ENCODE results near the gene CAPZA3.
"Not testable (repeated sequence)": the region's sequence is repeated elsewhere in the genome, so short reads cannot be mapped to it uniquely, and the experiment has no call there.

CAPZA3 gene

DNA sequence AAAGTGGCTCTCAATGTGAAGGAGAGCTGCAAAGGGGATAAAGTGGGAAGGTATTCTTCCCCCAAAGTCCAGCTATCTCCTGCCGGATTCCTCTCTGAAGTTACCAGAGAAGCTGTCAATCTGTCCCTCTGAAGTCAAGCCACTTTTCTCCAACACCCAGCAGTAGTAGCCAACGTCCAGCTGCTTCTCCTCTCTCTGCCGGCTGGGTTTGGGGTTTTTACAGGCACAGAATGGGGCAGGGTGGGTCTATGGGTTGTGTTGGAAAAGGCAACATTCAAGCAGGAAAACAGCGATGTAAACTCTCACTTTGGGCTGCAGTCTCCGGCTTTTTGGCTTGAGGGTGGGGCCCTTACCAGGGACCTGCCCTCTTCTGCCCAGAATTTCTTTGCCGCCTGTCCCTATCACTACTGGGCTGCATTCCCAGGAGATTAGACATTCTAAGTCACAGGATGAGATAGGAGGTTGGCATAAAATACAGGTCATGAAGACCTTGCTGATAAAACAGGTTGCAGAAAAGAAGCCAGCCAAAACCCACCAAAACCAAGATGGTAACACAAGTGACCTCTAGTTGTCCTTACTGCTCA lies 16.3 kb downstream of the CAPZA3 start:
- no peak for DNase-seq

DNA sequence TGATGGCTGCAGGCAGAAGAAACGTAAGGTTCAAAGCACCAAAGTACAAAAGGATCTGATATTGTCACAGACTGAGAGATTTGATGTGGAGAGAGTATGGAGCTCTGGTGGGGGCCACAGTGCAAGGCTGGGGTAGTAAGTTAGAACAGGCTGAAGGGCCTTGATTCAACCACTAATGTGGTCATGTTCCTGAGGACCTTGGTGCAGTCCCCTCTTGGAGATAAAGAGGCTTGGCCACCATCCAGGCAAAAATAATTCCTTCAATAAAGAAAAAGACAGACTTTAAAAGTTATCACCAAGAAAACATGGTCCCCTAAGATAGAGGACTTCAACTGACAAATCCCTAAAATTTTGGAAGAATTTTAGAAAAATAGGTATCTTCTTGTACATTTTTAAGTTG lies 17.4 kb downstream of the CAPZA3 start:
- DNase-seq = no peak

DNA sequence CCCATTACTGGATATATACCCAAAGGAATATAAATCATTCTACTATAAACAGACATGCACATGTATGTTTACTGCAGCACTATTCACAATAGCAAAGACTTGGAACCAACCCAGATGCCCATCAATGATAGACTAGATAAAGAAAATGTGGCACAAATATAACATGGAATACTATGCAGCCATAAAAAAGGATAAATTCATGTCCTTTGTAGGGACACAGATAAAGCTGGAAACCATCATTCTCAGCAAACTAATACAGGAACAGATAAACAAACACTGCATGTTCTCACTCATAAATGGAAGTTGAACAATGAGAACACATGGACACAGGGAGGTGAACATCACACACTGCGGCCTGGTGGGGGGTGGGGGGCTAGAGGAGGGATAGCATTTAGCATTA lies 28.6 kb downstream of the CAPZA3 start:
- DNase-seq = not testable (repeated sequence)

DNA sequence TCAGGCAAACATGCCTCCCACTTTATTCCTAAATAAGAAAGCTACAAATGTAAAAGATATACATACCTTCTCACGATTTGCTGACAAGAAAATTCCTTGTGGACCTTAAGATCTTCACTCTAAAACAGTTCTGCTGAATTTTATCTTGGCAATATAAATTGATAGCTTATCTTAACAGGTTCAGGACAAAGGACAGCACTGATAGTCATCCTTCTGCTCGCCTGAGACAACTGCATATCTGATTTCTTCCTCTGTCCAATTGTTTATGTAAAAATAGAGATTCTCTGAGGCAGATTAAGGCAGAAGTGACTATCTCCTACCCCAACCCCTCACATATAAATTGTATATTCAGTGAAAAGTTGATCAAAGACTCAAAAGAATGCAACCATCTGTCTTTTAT lies 44.9 kb downstream of the CAPZA3 start:
- no peak for DNase-seq

DNA sequence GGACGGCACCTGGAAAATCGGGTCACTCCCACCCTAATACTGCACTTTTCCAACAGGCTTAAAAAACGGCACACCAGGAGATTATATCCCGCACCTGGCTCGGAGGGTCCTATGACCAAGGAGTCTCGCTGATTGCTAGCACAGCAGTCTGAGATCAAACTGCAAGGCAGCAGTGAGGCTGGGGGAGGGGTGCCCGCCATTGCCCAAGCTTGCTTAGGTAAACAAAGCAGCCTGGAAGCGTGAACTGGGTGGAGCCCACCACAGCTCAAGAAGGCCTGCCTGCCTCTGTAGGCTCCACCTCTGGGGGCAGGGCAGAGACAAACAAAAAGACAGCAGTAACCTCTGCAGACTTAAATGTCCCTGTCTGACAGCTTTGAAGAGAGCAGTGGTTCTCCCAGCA lies 47.5 kb downstream of the CAPZA3 start:
- not testable (repeated sequence) for DNase-seq

All from NCI-H2081 treated with DMSO at 0.1 percent for 48 hours (cell line).